Fibroblast of skin of left quadriceps (primary cell): ENCODE data around the gene SYNRG.
"Not testable (repeated sequence)": the region's sequence is repeated elsewhere in the genome, so short reads cannot be mapped to it uniquely, and the experiment has no call there.

Experiments used
- DNase-seq, 2 experiments: peaks; one replicate each; pipeline ENCODE4 v3.0.0-alpha.2; 2013; ENCODE audit warnings: low read depth in 2 of 2

The SYNRG gene

GRCh38 chr17:37545486-37545885 is 63.7 kb downstream of the SYNRG start:
- DNase-seq = no peak

DNA sequence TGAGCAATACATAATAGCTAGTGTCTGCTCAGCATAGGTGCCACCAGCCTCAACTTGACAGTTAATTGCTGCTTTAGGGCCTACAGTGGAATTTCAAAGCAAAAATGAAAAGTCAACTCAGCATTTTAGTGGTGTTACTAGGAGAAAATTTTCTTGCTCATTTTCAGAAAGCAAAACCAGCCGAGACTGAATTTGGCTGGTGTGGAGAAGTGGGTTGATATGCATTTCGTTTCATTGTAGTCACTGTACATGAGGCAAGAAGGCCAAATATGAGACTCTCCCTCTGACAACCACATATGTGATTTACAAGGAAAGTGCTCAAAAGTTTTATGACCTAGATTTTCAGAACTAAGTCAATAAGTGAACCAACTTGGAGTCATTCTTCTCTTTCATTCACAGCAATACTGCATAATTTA is 65.6 kb downstream of the SYNRG start:
- no peak for DNase-seq

DNA sequence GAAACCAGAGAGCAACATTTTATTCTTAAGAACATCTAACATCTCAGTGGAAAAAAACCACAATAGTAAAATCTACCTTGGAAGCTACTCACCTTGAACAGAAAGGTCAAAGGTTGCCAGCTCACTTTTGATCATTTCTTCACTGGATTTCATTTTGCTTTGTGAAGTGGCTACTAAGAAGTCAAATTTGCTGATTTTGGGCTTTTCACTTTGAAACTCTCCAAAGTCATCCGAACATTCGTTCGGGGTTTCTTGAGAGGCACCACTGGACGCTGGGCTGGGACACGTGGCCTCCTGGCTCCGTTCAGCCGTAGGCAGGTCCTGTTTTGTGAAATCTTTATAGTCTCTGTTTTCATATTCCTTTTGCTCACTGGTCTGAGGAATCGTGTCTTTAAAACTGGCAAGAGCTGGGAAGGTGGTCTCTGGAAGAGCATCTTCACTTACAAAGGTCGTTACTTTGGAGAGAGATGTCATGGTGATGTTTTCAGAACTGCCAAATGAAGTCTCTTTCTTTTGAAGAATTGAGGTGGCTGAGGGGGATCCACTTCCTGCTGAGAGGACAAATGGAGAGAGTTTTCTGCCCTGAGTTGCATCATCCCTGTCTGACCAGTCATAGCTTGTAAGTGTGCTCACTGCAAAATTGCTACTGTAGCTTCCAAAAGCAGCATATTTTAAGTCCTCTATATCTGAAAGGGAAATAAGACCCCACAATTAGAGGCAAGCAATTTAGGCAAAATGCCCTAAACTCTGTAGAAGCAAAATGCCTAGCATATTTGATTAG is 67.1 kb downstream of the SYNRG start:
- DNase-seq = peak; percentile 48 to 50

GRCh38 chr17:37538981-37539659 is 70.1 kb downstream of the SYNRG start:
- no peak for DNase-seq

- no peak for DNase-seq
These were observed 73.3 kb downstream of the SYNRG start for GRCh38 chr17:37535906-37536305.

DNA sequence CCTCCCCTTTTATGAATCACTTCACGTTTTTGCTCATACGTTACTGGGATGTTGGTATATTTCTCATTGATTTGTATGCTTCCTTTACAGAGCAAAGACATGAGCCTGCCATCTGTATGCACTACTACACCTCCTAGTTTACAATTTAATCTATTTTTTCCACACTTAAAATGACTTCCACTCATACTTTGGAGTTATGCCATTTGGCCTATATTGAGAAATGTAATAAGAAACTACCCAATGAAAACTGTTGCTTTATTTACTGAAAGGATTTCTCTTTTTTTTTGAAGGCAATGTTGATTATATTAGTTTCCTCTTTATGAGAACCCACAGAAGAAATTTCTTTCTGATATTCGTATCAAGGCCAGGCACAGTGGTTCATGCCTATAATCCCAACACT is 76.5 kb downstream of the SYNRG start:
- no peak for DNase-seq

DNA sequence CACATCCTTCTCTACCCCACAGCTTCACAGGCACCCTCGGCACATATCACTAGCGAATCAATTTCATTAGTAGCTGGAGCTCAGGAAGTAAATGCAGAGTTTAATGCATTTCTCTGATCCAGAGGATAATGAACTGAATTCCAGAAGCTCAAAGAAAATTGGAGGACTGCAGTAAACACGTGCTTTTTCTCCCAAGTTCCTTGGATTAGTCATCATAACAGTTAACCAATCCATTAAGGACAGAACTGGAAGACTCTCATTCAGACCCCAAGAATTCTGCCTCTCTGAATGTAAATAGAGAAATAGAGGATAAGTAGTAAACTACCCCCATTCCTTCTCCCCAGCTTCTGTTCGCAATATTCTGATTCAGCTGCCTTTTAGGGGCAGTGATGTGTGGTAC is 78.8 kb downstream of the SYNRG start:
- no peak for DNase-seq

DNA sequence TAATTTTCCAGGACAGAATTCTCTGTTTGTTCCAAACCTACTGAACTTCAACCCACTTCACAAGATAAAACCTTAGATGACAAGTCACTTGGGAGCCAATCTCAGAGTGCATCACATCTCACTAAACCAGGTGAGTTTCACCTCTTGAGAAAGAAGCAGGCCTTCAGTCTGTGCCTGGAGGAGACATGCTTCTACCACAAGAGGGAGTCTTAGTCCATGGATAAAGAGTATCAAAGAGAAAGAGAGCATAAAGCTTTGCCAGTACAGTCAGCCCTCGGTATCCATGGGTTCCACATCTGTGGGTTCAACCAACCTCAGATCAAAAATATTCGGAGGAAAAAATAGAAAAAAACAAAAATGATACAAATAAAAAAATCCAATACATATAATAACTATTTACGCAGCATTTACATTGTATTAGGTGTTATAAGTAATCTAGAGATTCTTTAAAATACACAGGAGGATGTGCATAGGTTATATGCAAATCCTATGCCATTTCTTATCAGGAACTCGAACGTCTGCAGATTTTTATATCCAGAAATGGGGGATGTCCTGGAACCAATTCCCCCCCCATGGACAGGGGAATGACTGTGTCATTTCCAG is 81.9 kb downstream of the SYNRG start:
- DNase-seq = no peak

- DNase-seq = no peak
These were observed 85.5 kb downstream of the SYNRG start for GRCh38 chr17:37523715-37524219.

DNA sequence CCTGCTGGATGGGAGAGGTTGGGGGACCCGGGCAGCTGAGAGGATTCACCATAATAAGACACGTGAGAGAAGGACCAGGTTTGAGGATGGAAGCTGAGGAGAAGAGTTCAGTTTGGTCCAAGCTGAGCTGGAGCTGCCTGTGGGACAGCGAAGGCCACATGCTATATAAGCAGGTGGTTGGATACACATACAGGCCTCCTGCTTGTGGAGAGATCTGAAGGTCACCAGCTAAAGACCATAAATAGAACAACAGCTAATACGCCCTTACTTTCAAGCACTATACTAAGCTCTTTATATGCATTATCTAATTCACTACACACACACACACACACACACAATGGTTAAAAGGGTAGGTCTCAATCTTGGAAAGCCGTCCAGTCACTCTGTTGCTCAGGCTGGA is 87.4 kb downstream of the SYNRG start:
- DNase-seq = no peak

- no peak for DNase-seq
These were observed 89.0 kb downstream of the SYNRG start for GRCh38 chr17:37520174-37520573.

- DNase-seq = no peak
These were observed 89.8 kb downstream of the SYNRG start for GRCh38 chr17:37519251-37519985.

DNA sequence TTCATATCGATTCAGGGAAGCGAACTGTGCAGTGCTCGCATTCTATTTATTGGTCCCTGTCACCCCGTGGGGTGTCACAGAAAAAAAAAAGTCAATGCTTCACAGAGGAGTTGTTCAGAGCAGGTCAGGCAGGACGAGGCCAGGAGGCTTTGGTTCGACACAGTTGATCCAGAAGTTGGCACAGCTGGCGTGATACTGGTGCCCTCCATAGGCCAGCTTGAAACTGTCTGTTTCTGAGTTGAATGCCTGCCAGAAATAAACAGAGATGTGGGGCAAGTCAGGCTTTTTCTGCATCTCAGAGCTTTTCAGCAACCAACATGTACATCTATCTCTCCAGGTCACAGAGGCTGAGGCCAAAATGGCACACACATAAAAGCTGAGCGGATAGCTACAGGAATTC is 90.4 kb downstream of the SYNRG start:
- no peak for DNase-seq

GRCh38 chr17:37517881-37518280 is 91.3 kb downstream of the SYNRG start:
- no peak for DNase-seq

DNA sequence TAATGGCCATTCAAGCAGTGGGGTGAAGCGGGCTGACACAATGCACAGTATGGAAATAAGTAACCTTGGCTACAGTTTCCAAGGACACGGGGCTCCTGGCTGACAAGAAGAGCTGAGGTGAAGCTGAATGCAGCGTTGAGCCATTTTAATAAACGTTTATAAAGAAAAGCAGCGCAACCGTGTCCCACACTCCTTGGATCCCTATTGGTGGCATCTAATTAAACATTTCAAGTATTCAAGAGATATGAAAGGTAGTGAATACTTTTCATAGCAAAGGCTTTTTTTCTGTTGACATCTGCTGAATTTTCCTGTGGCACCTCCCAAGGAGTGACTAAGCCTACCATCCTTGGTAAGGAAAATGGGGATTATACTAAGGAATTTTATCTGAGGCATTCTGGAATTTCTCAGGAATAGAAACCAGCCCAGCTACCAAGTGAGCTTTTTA is 93.1 kb downstream of the SYNRG start:
- no peak for DNase-seq

DNA sequence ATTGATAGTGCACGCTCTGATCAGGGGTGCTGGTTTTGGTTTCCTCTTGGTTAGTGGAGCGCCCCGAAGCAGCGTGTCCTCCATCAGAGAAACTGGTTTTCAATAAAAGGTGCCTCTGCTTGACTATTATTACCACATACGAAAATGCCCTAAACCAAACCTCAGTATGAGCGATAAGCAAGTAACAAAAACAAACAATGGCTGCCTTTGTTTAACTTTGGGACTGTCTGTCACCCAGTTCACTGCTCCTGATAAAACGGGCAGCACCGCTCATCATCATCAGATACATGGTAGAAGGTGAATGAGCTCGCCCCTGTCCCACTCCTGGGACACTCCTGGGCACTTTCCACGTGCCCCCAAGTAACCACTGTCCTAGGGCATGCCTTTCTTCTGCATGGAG is 95.5 kb downstream of the SYNRG start:
- no peak for DNase-seq

GRCh38 chr17:37512442-37513068 is 96.7 kb downstream of the SYNRG start:
- no peak for DNase-seq

DNA sequence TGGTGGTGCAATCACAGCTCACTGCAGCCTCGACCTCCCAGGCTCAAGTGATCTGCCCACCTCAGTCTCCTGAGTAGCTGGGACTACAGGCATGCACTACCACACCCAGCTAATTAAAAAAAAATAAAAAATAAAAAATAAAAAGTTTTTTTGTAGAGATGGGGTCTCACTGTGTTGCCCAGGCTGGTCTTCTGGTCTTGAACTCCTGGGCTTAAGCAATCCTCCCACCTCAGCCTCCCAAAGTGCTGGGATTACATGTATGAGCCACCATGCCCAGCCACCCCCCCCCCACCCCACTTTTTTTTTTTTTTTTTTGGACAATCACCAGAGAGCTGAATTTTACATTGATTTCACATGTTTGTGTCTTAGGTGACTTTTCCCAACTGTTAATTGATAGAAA is 97.6 kb downstream of the SYNRG start:
- not testable (repeated sequence) for DNase-seq

GRCh38 chr17:37510056-37510455 is 99.2 kb downstream of the SYNRG start:
- DNase-seq = no peak

DNA sequence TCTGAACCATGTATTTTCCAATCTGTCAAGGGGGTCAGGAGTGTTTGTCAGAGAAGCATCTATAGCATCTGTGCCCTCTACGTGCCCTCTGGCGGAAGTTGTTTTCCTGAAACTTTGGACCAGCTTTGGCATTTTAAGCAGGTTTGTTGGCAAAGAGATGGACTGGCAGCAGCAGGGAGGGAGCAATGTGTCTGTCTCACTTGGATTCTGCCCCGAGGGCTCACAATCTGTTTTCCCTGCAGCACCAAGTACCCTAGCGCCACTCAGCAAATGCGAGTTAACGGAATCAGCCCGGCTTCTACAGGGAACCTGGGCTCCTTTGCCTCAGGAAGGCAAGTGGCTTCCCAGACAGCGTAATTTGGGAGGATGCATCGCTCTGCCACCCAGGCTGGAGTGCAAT is 102.1 kb downstream of the SYNRG start:
- no peak for DNase-seq

- DNase-seq = no peak
These were observed 102.5 kb downstream of the SYNRG start for GRCh38 chr17:37506678-37507077.

GRCh38 chr17:37505333-37505732 is 103.9 kb downstream of the SYNRG start:
- DNase-seq = no peak
